Endothelial cell (in vitro differentiated cells): ENCODE results near the gene EIF4G3. TPM values are rescaled to one million over a fixed set of nuclear protein-coding genes. Genes with fewer than 3 reads are reported as not detected.

ENCODE experiments used
- DNase-seq: peaks from one replicate; pipeline ENCODE4 v3.0.0; 2021; ENCODE audit warnings: low spot score
- H3K27ac Mint-ChIP-seq: one replicate; pipeline ENCODE4 v1.8.0; 2021; ENCODE audit warnings: mixed read lengths, inconsistent platforms; ENCODE audit not compliant: unreplicated experiment
- H3K27me3 Mint-ChIP-seq: one replicate; pipeline ENCODE4 v1.8.0; 2021; ENCODE audit warnings: mild to moderate bottlenecking, moderate library complexity, mixed read lengths, inconsistent platforms; ENCODE audit not compliant: unreplicated experiment
- H3K36me3 Mint-ChIP-seq: one replicate; pipeline ENCODE4 v1.8.0; 2021; ENCODE audit warnings: mild to moderate bottlenecking, low read depth, mixed read lengths, inconsistent platforms; ENCODE audit not compliant: unreplicated experiment
- H3K4me1 Mint-ChIP-seq: one replicate; pipeline ENCODE4 v1.8.0; 2021; ENCODE audit warnings: mild to moderate bottlenecking, mixed read lengths, inconsistent platforms; ENCODE audit not compliant: unreplicated experiment
- H3K4me3 Mint-ChIP-seq: one replicate; pipeline ENCODE4 v1.8.0; 2021; ENCODE audit warnings: mild to moderate bottlenecking, mixed read lengths, inconsistent platforms; ENCODE audit not compliant: unreplicated experiment
- H3K9me3 Mint-ChIP-seq: one replicate; pipeline ENCODE4 v1.8.0; 2021; ENCODE audit warnings: mixed read lengths, inconsistent platforms; ENCODE audit not compliant: unreplicated experiment
- total RNA-seq: library from RNA; stranded (reverse); fragmentation: NEBNext Ultra II Directional; extraction: Animal tissue kit (Norgen Biotek cat#: 25700); gene quantifications from one replicate; pipeline ENCODE4 v1.2.1, GENCODE V29; 2021; ENCODE audit not compliant: unreplicated experiment
- TF ChIP-seq, protein P1 (sequence below): fragments of 200-600 bp; sonication (generic); IDR thresholded peaks from one replicate; pipeline ENCODE4 v1.5.0; 2021; ENCODE audit warnings: antibody characterized with exemption; ENCODE audit not compliant: unreplicated experiment

EIF4G3 gene
- total RNA-seq, 1 donor from 2014 or later, result 87.6 TPM

- Mint-ChIP-seq H3K27ac (no peak overlapping the region), H3K9me3 (no peaks in the 10 kb centered on the region), H3K27me3 (no peaks in the 10 kb centered on the region), H3K4me3 (no peak overlapping the region), H3K36me3 (peaks cover 19% of the 10 kb centered on the region), H3K4me1 (no peaks in the 10 kb centered on the region)
- TF ChIP-seq, protein P1, sequence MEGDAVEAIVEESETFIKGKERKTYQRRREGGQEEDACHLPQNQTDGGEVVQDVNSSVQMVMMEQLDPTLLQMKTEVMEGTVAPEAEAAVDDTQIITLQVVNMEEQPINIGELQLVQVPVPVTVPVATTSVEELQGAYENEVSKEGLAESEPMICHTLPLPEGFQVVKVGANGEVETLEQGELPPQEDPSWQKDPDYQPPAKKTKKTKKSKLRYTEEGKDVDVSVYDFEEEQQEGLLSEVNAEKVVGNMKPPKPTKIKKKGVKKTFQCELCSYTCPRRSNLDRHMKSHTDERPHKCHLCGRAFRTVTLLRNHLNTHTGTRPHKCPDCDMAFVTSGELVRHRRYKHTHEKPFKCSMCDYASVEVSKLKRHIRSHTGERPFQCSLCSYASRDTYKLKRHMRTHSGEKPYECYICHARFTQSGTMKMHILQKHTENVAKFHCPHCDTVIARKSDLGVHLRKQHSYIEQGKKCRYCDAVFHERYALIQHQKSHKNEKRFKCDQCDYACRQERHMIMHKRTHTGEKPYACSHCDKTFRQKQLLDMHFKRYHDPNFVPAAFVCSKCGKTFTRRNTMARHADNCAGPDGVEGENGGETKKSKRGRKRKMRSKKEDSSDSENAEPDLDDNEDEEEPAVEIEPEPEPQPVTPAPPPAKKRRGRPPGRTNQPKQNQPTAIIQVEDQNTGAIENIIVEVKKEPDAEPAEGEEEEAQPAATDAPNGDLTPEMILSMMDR, result no peak
- no peak for DNase-seq
These were observed 356.9 kb downstream of the EIF4G3 start for GRCh38 chr1:20819818-20820217.

DNA sequence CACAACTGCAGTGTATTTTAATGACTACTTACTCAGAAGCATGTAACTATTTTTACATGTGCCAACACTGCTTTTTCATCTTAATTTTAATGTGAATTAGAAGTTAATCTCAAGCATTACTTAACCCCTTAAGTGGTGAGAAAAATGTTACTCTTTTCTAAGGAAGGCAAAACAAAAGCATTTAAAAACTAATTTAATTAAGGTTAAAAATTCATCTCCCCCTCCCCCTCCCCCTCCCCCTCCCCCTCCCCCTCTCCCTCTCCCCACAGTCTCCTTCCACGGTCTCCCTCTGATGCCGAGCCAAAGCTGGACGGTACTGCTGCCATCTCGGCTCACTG, 362.2 kb downstream of the EIF4G3 start:
- Mint-ChIP-seq H3K36me3 (peaks cover 16% of the 10 kb centered on the region), H3K27ac (no peak overlapping the region), H3K4me3 (no peak overlapping the region), H3K4me1 (no peaks in the 10 kb centered on the region), H3K27me3 (no peaks in the 10 kb centered on the region), H3K9me3 (no peaks in the 10 kb centered on the region)
- TF ChIP-seq, protein P1, result no peak
- no peak for DNase-seq

DNA sequence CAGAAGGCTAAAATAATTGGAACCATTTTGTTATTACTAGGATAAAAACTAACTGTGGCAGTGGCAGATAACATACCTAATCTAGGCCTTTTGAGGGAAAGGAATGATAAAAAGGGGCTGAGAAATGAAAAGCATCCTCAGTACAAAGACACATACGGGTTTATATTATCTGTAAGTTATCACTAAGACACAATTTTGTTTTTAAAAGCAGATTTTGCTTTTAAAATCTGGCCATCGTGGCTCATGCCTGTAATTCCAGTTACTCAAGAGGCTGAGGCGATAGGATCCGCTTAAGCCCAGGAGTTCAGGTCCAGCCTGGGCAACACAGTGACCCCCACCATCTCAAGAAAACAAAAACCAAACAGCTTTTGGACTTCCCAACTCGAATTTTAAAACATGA, 364.8 kb downstream of the EIF4G3 start:
- Mint-ChIP-seq H3K4me3 (no peak overlapping the region), H3K27ac (no peak overlapping the region), H3K36me3 (peaks cover 19% of the 10 kb centered on the region), H3K27me3 (no peaks in the 10 kb centered on the region), H3K9me3 (no peaks in the 10 kb centered on the region), H3K4me1 (no peaks in the 10 kb centered on the region)
- DNase-seq, result no peak
- TF ChIP-seq, protein P1, result no peak

DNA sequence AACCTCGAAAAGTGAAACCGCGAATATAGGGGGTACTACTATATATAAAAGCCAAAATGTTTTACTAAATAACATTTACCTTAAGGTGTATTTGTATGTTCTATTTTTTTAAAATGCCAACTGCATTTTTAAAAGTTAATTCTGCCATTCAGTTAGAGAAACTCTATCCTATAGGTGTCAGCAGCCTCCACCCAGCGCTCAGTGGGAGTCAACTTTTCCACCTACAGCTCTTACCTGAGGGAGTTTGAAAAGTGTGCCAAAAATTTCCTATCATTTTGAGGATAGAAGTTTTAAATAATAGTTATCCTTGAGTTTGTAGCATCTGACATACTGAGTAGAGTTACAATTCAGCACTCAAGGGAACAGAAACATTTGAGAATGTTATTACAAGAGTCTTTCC, 383.5 kb downstream of the EIF4G3 start:
- TF ChIP-seq, protein P1, result no peak
- Mint-ChIP-seq H3K27me3 (peaks cover 1% of the 10 kb centered on the region), H3K27ac (no peak overlapping the region), H3K9me3 (no peaks in the 10 kb centered on the region), H3K36me3 (no peaks in the 10 kb centered on the region), H3K4me1 (peaks cover 2% of the 10 kb centered on the region), H3K4me3 (no peak overlapping the region)
- no peak for DNase-seq

DNA sequence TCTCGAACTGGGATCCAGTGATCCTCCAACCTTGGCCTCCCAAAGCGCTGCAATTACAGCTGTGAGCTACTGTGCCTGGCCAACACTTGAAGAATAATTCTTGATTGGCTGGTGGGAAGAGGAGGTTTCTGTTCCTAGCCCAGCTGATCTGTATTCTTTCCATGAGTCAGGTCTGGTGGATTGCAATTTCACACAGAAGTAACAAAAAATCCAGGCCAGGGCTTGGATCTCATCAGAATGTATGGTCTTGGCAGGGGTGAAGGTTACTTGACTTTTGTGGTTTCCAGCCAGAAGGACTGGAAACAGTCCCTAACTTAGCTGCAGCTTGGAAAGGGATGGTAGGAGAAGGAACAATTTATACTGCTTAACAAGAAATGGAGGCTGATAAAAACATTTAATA, 384.5 kb downstream of the EIF4G3 start:
- DNase-seq, result no peak
- H3K27ac Mint-ChIP-seq, result no peak overlapping the region
- H3K9me3 Mint-ChIP-seq, result no peaks in the 10 kb centered on the region
- TF ChIP-seq, protein P1, result no peak
- no peak overlapping the region for H3K4me3 Mint-ChIP-seq
- peaks cover 7% of the 10 kb centered on the region for H3K36me3 Mint-ChIP-seq
- H3K27me3 Mint-ChIP-seq, result peaks cover 10% of the 10 kb centered on the region
- peaks cover 7% of the 10 kb centered on the region for H3K4me1 Mint-ChIP-seq
